GM23338 (cell line): ENCODE measurements around the gene EPSTI1.
A peak's percentile ranks its signal among the peaks of the same experiment; 100 is the strongest.

Experiments used
- CTCF ChIP-seq, 2 experiments: fragments of 200-600 bp in 1 of 2; sonication (generic) in 1 of 2; conservative IDR thresholded peaks; 2 replicates each; pipeline versions ENCODE4 v1.5.1 to v1.6.1; 2016 to 2017; ENCODE audit warnings: antibody characterized with exemption in 2 of 2, low read depth in 2 of 2, mild to moderate bottlenecking in 2 of 2, moderate library complexity in 1 of 2
- EZH2 ChIP-seq: fragments of 200-600 bp; sonication (generic); IDR thresholded peaks from one replicate; pipeline ENCODE4 v1.8.0; 2017; ENCODE audit warnings: antibody characterized with exemption, mild to moderate bottlenecking, low read depth; ENCODE audit not compliant: unreplicated experiment
- POLR2AphosphoS5 ChIP-seq: IDR thresholded peaks from 2 replicates; pipeline ENCODE4 v1.6.1; 2016; ENCODE audit warnings: antibody characterized with exemption, low read depth

- TF ChIP-seq CTCF (conservative IDR thresholded peaks at IDR 0.05; ENCODE audit: low read depth in 2 of 2) (no peak), EZH2 (no peak), POLR2AphosphoS5 (peak; percentile 32; the same call in 1 of the 2 replicates)
Observed at GRCh38 chr13:42867232-42867631, 124.8 kb downstream of the EPSTI1 start.
